Ramos (cell line): Measurements from ENCODE around the gene EXOC6B.

ENCODE experiments used
- in situ Hi-C: fragments of 300-500 bp; cut with MboI; formaldehyde crosslinking; loops from one replicate; pipeline ENCODE4 v1.14.3; 2022; ENCODE audit warnings: low sequenced_read_pairs; ENCODE audit not compliant: unreplicated experiment

The EXOC6B gene

DNA sequence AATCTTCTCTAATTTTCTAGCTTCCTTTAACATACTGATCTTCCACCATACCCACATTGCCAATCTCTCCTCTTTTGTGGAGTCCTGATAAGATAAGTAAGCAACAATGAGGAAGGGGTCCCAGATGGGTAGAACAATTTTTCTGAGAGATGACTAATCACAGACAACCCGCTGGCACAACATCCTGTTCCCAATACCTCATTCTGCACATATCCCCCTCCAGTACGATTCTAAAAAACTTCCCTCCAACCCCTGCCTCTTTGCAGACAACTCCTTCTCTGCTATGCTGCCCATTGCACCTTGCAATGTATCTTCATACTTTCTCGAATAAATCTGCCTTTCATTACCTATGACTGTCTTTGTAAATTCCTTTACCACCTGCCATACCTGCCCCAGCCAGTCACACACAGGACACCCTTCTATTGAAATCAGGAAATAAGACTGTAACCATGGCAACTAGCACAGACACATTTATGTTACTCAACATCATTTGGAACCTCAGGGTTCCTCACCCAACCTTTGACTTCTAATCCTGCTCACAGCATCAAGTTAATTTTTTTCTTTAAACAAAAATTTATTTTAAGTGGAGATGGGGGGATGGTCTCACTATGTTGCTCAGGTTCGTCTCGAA is 7.4 kb upstream of the EXOC6B start:
- in situ Hi-C loops, result no loop called here

DNA sequence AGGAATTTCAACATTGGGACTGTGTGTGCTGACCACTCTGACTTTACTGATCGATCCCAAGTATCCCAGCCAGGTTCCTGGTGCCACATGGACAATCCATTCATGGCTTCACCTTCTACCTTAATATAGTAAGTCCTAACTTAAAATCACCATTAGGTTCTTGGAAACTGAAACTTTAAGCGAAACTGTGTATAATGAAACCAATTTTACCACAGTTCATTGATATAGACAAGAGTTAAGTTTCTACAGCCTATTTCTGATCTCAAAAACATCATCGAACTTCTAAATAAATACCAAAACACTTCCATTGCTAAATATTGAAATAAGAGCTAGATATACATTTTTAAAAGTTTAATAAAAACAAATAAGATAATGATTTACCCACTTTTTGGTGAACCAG is 4.4 kb upstream of the EXOC6B start:
- in situ Hi-C loops, result no loop called here

DNA sequence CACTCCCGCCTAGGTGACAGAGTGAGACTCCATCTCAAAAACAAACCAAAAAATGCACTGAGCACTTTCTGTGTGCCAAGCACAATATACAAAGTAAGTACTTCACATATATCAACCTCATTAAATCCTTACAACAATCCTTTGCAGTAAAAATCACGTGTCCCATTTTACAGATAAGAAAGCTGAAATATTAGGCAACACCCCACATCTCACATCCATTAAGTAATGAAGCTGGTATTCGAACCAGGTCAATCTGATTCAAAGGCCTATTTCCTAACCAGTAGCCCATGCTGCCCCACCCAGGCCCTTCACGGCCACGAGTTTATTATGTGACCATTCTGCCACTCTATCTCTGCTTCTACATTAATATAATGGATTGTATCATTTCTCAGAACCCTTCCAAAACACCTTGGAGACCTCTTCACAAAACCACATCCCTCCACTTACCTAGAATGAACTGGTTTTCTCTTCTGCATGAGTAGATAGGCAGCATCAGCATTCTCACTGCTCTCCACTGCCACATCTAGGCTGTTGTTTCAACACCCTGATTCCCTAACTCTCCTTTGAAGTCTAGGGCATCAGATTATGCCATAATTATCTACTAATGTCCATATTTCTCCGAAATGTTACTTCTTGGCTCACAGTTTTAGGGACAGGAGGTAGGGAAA is 3.1 kb upstream of the EXOC6B start:
- in situ Hi-C loops, result no loop called here

DNA sequence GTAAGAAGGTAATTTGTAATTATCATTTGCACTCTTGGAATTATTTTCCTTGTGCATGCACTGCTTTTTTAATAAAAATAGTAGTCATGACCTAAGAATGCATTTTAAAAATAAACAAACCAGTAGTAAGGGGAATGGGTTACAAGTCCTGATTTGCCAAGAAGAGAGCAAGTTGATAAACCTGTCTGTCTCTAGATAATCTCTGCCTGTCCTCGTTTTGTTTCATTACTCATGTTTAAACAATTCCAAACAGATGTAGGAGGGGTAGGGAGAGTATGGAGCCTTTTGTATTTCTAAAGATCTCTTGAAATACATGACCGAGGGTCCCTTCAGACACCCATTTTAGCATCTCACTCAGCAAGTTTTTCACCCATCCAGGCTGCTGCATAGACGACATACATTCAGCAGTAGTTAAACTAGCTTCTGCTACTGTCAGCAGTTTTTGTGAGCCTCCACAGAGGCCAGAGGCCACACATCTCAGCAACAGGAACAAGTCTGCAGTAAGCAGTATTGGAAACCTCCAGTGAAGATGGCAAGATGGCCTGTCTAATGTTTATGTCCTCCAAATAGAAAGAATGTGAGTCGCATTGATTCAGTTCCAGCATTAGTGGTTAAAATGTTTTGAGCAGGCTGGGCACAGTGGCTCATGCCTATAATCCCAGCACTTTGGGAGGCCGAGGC is 2.3 kb upstream of the EXOC6B start:
- in situ Hi-C loops, result no loop called here

DNA sequence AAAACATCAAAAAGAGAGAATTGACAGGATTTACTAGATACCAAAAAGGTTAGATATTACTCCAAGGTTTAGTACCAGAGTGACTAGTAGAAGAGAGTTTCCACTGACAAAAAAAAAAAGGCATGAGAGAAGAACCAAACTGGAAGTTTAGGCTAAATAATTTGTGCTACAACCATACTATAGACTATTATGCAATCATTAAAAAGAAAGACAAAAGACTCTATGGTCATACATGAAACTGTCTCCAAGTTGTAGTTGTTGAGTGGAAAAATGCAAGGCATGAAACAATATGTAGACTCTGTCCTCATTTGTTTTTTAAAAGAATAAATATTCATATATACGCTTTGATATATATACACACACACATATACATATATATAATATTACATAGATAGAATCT is 1.7 kb upstream of the EXOC6B start:
- in situ Hi-C loops, result no loop called here

DNA sequence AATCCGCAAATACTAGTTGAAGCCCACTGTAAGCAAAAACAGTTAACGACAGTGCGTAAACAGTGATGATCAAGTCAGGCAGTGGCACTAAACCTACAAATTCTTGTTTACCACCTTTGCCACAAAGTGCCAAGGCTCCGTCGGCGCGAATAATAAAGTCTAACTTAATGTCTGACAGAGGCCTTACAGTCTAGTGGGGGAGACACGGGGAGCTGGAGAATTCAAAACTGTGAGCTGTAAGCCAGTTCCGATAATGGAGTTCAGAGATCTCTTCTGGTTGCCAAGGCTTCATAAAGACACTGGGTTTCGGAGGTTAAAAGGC is 284 bp upstream of the EXOC6B start:
- in situ Hi-C loops, result no loop called here

DNA sequence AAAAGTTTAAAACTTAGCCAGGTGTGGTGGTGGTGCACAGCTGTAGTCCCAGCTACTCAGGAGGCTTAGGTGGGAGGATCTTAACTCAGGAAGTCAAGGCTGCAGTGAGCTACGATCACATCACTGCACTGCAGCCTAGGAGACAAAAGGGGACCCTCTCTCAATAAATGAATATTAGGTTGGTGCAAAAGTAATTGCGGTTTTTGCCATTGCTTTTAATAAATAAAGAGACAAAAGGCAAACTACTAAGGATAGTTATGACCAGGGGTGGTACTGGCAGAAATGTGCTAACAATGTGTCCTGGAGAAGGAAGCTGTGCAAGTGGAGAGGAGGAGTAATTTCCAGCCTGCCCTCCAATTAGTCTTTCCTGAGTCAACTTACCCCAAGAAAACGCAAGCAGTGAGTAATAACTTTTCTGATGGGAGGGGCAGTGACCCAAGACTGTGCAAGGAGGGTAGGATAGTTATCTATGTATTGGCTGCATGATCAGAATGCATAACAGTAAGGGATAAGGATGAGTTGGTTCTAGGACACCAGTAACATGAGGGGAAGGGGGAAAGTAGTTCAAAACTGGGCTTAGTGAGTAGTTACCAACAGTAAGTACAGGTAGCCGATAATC is 1.5 kb downstream of the EXOC6B start:
- in situ Hi-C loops, result no loop called here

DNA sequence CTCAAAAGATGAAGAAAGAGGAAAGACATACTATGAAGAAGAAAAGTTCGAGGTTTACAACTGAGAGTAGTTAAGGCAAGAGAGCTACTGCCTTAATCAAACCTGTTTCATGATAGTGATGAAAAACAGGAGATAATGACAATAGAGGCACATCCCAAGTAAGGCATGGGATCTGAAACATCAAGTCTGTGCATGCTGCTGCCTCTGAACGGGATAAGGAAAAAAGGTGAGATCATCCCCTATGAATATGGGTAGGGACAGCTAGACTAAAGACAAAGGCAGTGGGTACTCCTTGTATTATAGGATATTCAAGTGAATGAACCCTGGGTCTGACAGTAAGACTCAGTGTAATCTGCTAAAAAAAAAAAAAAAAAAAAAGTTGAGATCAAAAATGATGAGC is 3.0 kb downstream of the EXOC6B start:
- in situ Hi-C loops, result no loop called here

DNA sequence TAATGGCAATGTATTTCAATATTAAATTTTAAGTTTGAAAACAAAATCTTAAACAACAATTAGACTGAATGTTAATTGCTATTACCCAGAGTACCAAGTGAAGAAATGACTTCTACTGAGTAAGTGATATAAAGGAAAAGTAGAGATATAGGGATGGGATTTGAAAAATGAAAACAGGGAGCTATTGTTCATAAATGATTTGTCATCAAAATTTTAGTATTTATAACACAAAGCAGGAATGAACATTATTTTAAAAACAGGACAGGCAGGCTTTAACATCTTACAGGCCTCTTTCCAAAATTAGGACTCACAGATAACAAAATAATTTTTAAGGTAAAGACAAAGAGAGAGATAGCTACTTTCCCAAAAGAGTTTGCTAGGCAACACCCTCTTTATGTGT is 3.9 kb downstream of the EXOC6B start:
- in situ Hi-C loops, result no loop called here

DNA sequence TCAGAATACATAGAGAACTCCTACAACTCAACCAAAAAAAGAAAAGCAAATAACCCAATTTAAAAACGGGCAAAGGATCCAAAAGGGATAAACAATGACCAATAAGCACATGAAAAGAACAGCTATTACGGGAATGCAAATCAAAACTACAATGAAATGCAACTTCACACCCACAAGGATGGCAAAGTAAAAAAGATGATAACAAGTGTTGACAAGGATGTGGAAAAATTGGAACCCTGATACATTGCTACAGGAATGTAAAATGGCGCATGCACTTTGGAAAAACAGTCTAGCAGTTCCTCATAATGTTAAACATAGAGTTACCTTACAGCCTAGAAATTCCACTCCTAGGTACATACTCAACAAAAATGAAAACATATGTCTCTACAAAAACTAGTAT is 4.7 kb downstream of the EXOC6B start:
- in situ Hi-C loops, result no loop called here

DNA sequence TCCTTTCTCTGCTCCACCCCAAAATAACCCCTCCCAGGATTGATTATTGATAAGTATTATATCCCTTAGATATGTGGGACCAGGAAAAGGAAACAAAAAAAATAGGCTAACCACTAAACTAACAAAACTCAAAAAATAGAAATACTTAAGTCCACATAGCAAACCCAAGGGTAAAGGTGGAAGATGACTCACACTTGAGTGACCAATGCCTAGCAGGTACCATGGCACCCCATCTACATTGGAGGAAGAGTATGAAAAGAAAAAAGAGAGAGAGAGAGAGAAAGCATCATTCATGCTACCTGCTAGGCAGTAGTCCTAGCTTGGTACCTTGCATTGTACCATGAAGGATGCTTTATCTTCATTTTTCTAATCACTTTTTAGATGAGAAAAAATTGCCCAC is 6.3 kb downstream of the EXOC6B start:
- in situ Hi-C loops, result no loop called here

DNA sequence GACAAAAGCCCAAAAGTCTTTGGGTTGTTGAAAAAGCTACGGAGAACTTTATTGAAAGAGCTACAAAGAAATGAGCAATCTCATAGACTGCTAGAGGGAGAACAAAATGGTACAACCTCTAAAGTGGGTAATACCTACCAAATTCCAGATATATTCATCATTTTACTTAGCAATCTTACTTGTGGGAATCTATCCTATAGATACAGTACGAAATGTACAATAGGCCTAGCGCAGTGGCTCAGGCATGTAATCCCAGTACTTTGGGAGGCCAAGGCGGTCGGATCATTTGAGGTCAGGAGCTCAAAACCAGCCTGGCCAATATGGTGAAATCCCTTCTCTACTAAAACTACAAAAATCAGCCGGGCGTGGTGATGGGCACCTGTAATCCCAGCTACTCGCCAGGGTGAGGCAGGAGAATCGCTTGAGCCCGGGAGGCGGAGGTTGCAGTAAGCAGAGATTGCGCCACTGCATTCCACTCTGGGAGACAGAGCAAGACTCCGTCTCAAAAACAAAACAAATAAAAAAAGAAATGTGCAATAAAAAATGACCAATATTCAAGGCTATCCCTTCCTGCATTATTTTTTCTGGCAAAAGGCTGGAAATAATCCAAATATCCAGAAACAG is 10.1 kb downstream of the EXOC6B start:
- in situ Hi-C loops, result no loop called here

DNA sequence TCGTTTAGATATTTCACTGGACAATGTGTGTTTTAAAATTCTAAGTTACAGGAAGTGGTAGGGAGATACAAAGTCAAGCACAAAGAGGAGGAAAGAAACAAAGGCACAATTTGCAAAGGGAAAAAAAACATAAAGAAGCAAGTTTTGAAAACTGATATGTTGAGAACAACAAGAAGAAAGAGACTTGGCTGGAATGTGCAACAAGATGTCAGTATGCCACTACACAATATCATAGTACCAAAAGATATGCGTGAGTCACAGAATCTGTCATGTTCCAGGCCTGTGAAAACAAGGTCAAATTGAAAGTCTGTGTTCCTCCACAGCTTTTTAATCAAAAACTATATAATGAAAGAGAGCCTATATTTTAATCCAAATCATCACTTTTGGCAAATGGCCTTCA is 12.0 kb downstream of the EXOC6B start:
- in situ Hi-C loops, result no loop called here

DNA sequence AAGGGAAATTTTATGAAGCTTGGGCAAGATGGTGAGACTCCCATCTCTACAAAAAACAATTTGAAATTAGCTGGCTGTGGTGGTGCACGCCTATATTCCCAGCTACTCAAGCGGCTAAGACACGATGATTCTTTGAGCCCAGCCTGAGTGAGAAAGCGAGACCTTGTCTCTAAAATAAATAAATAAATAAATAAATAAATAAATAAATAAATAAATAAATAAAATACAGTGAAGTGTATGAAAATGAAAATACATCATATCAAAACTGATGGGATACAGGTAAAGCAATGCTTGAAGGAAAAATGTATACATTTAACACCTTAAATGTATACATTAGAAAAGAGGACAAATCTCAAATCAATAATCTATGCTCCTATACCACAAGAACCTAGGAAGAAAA is 15.7 kb downstream of the EXOC6B start:
- in situ Hi-C loops, result no loop called here

DNA sequence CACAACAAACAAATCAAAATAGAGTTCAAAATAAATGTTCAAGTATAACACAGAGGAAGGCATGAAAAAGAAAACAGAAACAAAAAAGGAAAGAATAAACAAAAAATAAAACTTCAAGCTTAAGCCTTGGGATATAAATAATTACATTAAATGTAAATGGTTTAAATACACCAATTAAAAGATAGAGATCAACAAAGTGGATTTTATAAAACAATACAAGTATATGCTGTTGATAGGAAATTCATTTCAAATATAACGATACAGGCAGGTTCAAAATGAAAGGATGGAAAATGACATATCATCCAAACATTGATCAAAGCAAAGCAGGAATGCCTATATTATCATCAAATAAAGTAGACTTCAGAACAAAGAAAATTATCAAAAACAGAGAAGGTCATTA is 16.7 kb downstream of the EXOC6B start:
- in situ Hi-C loops, result no loop called here

DNA sequence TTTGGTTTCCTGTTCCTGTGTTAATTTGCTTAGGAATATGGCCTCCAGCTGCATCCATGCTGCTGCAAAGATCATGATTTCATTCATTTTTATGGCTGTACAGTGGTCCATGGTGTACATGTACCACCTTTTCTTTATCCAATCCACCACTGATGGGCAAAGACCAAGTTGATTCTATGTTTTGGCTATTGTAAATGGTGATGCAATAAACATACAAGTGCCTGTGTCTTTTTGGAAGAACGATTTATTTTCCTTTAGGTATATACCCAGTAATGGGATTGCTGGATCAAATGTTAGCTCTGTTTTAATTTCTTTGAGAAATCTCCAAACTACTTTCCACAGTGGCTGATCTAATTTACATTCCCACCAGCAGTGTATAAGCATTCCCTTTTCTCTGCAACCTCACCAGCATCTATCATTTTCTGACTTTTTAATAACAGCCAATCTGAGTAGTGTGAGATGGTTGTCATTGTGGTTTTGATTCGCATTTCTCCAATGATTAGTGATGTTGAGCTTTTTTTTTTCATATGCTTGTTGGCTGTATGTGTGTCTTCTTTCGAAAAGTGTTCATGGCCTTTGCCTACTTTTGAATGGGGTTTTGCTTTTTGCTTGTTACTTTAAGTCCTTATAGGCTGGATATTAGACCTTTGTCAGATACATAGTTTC is 19.4 kb downstream of the EXOC6B start:
- in situ Hi-C loops, result no loop called here

DNA sequence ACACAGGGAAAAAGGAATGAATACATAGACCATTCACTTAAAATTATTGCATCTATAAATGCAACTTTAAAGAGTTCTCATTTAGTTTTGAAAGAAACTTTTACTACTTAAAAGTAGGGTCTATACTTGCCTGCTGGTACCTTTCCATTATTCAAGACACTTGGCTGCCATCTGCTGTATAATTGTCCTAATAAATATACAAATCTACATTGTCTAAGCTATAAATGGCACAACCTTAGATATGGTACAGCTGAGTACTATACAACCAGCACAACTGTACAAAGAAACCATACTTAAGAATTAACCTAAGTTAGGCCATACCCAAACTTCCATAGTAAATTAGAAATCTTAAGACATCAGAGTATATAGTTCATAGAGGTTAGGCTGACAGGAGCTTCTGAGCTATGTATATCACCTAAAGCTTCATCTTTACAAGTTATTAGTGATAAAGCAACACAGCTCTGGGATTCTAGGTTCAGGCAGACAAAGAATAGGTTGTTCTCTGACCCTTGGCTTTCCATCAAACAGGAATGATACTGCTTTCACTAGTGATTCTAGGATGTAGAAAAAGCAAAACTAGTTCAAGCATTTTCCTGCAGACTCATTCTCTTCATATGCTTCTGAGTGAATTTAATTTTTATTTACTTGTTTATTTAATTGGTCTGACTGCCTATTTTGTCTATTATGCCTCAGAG is 22.1 kb downstream of the EXOC6B start:
- in situ Hi-C loops, result no loop called here

DNA sequence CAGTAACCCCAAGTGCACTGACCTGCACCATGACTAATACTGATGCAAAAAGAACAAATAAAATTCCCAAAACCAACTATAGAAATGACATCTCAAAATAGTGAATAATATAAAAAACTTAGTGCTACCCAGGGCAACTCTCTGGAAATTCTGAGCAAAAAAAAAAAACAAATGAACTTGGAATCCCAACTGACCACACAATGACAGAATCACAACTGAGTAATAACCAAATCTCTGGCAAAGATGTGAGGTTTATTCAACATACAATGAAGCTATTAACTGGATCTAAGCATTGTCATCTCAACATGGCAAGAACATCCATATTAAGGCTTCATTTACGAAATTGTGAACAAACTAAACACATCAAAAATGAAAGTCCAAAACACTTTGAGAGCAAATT is 22.7 kb downstream of the EXOC6B start:
- in situ Hi-C loops, result no loop called here

DNA sequence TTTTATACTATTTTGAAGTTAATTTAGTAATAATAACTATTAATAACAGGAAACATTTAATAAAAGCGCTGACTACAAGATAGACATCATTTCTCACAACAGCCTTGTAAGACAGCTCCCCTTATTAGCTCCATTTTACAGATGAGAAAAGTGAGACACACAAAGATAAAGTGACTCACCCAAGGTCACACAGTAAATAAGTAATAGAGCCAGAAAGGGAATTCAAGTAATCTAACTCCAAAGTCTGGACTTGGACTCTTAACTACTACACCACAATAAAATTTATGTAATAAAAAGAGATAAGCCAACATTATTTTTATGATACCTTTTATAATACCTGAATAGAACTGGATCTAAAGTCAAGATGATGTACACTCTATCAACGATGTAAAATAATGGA is 25.3 kb downstream of the EXOC6B start:
- in situ Hi-C loops, result no loop called here

DNA sequence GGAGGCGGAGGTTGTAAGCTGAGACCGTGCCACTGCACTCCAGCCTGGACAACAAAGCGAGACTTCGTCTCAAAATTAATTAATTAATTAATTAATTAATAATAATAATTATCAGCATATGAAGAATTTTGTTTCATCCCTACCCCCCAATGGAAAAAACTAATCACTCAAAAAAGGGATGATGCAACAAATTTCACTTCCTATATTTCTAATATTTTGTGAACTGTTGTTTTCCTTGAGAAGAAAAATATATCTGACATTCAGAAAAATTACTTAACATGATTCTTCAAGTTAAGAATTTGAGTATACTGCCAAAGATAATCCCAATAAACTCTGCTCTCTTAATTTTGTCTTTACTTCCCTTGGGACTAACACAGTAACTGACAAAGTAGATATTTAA is 28.1 kb downstream of the EXOC6B start:
- in situ Hi-C loops, result no loop called here
